ENCODE results near the gene SLIT3. TPM values are rescaled to one million over a fixed set of nuclear protein-coding genes. Genes with fewer than 3 reads are reported as not detected.

The SLIT3 gene
- total and polyA plus RNA-seq, 2 experiments from 2014 or later: 58.4 to 96.7 TPM

DNA sequence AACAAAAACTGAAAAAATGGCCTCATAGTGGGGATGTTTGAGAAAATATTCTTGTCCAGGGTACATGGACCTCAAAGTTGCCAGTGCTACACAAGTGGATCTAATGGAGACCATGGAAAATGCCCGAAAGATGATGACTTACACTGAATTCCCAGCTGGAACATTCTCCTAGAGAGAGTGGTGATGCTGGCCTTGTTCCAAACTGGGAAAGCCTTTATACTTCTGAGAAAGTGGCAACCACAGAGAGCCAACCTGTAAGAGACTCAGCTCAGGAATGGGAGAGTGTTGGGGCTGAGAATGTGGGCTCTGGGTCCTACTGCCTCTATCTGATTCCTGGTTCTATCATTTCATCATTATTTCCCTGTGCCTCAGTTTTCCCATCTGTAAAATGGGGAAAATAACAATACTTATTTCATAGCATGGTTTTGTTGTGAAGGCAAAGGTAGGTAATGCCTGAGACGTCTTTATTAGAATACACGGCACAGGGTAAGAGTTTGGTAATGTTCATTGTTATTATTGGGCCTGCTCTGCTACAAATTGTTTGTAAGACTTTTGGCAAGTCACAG, 492.8 kb downstream of the SLIT3 start:
- Histone ChIP-seq H3K4me1 (ENCODE audit: insufficient read depth) (no peaks in the 10 kb centered on the region), H3K27me3 (no peaks in the 10 kb centered on the region), H4K20me1 (ENCODE audit: insufficient read depth, poor library complexity, severe bottlenecking) (no peaks in the 10 kb centered on the region), H3K27ac (no peak overlapping the region), H3K79me2 (no peaks in the 10 kb centered on the region), H3K4me3 (no peak overlapping the region), H3K9me2 (replicated peaks; ENCODE audit: insufficient read depth) (no peaks in the 10 kb centered on the region), H2AFZ (no peak overlapping the region), H3K9me3 (ENCODE audit: low read depth) (no peaks in the 10 kb centered on the region), H3K36me3 (replicated peaks; ENCODE audit: insufficient read depth, low read depth) (no peaks in the 10 kb centered on the region), H3K4me2 (no peak overlapping the region)
- 84% methylated on average over 3 of the region's 3 CpGs for WGBS (ENCODE audit: low lambda C conversion rate, missing lambda C conversion rate)
- no peak for DNase-seq (ENCODE audit: low spot score)
- TF ChIP-seq, protein P1, sequence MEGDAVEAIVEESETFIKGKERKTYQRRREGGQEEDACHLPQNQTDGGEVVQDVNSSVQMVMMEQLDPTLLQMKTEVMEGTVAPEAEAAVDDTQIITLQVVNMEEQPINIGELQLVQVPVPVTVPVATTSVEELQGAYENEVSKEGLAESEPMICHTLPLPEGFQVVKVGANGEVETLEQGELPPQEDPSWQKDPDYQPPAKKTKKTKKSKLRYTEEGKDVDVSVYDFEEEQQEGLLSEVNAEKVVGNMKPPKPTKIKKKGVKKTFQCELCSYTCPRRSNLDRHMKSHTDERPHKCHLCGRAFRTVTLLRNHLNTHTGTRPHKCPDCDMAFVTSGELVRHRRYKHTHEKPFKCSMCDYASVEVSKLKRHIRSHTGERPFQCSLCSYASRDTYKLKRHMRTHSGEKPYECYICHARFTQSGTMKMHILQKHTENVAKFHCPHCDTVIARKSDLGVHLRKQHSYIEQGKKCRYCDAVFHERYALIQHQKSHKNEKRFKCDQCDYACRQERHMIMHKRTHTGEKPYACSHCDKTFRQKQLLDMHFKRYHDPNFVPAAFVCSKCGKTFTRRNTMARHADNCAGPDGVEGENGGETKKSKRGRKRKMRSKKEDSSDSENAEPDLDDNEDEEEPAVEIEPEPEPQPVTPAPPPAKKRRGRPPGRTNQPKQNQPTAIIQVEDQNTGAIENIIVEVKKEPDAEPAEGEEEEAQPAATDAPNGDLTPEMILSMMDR (IDR thresholded peaks at IDR 0.05; ENCODE audit: poor library complexity): no peak
- TF ChIP-seq EZH2 (IDR thresholded peaks at IDR 0.05; ENCODE audit: borderline replicate concordance): no peak
- no peak for TF ChIP-seq EZH2phosphoT487 (IDR thresholded peaks at IDR 0.05; ENCODE audit: low read depth, severe bottlenecking, unreplicated experiment)

DNA sequence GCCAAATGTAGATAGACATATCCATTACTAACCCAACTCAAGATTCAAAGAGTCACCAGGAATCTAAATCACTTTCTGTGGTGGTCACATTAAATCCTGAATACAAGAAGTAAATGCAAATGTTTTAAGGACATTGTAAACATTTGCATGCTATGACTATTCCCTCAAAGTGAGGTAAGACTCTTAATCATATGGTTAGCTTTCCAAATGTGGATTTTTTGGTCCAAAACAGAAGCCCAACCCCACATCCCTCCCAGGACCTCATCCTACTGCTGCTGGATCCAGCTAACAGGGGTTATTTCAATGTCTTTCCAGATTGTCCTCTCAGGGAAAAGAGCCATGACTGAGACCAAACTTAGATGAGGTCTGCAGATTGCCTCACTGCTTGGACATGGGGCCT, 493.7 kb downstream of the SLIT3 start:
- H4K20me1 ChIP-seq (ENCODE audit: insufficient read depth, poor library complexity, severe bottlenecking): no peaks in the 10 kb centered on the region
- no peaks in the 10 kb centered on the region for H3K36me3 ChIP-seq (replicated peaks; ENCODE audit: insufficient read depth, low read depth)
- no peak overlapping the region for H3K4me3 ChIP-seq
- H3K9me3 ChIP-seq (ENCODE audit: low read depth): no peaks in the 10 kb centered on the region
- H3K4me2 ChIP-seq: no peak overlapping the region
- no peak overlapping the region for H3K27ac ChIP-seq
- H3K4me1 ChIP-seq (ENCODE audit: insufficient read depth): no peaks in the 10 kb centered on the region
- no peaks in the 10 kb centered on the region for H3K79me2 ChIP-seq
- no peaks in the 10 kb centered on the region for H3K27me3 ChIP-seq
- DNase-seq (ENCODE audit: low spot score): no peak
- H2AFZ ChIP-seq: no peak overlapping the region
- no peaks in the 10 kb centered on the region for H3K9me2 ChIP-seq (replicated peaks; ENCODE audit: insufficient read depth)
- no peak for TF ChIP-seq EZH2 (IDR thresholded peaks at IDR 0.05; ENCODE audit: borderline replicate concordance)
- TF ChIP-seq, protein P1 (IDR thresholded peaks at IDR 0.05; ENCODE audit: poor library complexity): no peak
- no peak for TF ChIP-seq EZH2phosphoT487 (IDR thresholded peaks at IDR 0.05; ENCODE audit: low read depth, severe bottlenecking, unreplicated experiment)

DNA sequence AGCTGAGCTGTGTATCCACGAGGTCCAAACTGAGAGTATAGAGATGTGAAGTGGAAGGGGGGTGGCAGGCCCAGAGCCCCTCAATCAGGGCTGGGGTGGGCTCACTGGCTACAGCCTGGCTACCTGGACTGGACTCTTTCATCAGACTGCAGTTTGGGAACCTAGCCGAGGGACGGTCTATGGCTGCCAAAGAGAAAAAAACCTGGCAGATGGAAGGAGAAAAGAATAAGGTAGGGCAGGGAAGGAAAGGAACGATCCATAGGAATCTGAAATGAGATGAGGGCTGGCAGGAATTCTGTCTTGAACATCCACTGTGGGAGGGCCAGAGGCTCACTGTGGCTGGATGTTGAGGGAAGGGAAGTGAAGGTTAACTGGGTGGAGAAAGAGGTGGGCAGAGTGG, 497.4 kb downstream of the SLIT3 start:
- H3K9me2 ChIP-seq (replicated peaks; ENCODE audit: insufficient read depth): no peaks in the 10 kb centered on the region
- no peaks in the 10 kb centered on the region for H3K9me3 ChIP-seq (ENCODE audit: low read depth)
- no peaks in the 10 kb centered on the region for H3K27me3 ChIP-seq
- no peak overlapping the region for H3K27ac ChIP-seq
- no peaks in the 10 kb centered on the region for H4K20me1 ChIP-seq (ENCODE audit: insufficient read depth, poor library complexity, severe bottlenecking)
- no peaks in the 10 kb centered on the region for H3K79me2 ChIP-seq
- H3K4me2 ChIP-seq: no peak overlapping the region
- H2AFZ ChIP-seq: no peak overlapping the region
- DNase-seq (ENCODE audit: low spot score): no peak
- H3K4me3 ChIP-seq: no peak overlapping the region
- 81% methylated on average over 4 of the region's 4 CpGs for WGBS (ENCODE audit: low lambda C conversion rate, missing lambda C conversion rate)
- no peaks in the 10 kb centered on the region for H3K4me1 ChIP-seq (ENCODE audit: insufficient read depth)
- H3K36me3 ChIP-seq (replicated peaks; ENCODE audit: insufficient read depth, low read depth): no peaks in the 10 kb centered on the region
- TF ChIP-seq, protein P1 (IDR thresholded peaks at IDR 0.05; ENCODE audit: poor library complexity): no peak
- TF ChIP-seq EZH2phosphoT487 (IDR thresholded peaks at IDR 0.05; ENCODE audit: low read depth, severe bottlenecking, unreplicated experiment): no peak
- no peak for TF ChIP-seq EZH2 (IDR thresholded peaks at IDR 0.05; ENCODE audit: borderline replicate concordance)

DNA sequence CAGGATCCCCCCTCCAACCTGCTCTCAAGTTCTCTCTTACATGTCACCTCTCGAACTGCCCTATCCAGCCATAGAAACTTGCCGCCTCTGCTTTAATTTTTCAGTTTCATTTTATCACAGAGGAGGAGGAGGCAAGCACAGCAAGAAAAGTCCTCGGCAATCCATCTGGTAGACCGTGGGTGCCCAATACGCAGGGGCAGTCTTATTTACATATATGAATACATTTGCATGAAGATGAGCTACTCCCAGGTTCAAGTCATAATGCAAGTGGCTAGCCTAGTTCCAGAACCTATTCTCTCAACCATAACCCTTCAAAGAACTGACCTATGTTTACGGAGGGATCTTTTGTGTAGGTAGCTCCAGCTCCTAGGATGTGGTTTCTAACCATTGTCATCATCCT, 498.6 kb downstream of the SLIT3 start:
- Histone ChIP-seq H3K27me3 (no peaks in the 10 kb centered on the region), H3K36me3 (replicated peaks; ENCODE audit: insufficient read depth, low read depth) (no peaks in the 10 kb centered on the region), H3K4me2 (no peak overlapping the region), H4K20me1 (ENCODE audit: insufficient read depth, poor library complexity, severe bottlenecking) (no peaks in the 10 kb centered on the region), H3K9me3 (ENCODE audit: low read depth) (no peaks in the 10 kb centered on the region), H3K79me2 (no peaks in the 10 kb centered on the region), H2AFZ (no peak overlapping the region), H3K27ac (no peak overlapping the region), H3K4me3 (no peak overlapping the region), H3K4me1 (ENCODE audit: insufficient read depth) (no peaks in the 10 kb centered on the region), H3K9me2 (replicated peaks; ENCODE audit: insufficient read depth) (no peaks in the 10 kb centered on the region)
- no peak for DNase-seq (ENCODE audit: low spot score)
- 90% methylated on average over 6 of the region's 6 CpGs for WGBS (ENCODE audit: low lambda C conversion rate, missing lambda C conversion rate)
- TF ChIP-seq EZH2phosphoT487 (IDR thresholded peaks at IDR 0.05; ENCODE audit: low read depth, severe bottlenecking, unreplicated experiment) (no peak), EZH2 (IDR thresholded peaks at IDR 0.05; ENCODE audit: borderline replicate concordance) (no peak)
- TF ChIP-seq, protein P1 (IDR thresholded peaks at IDR 0.05; ENCODE audit: poor library complexity): no peak
